Renal cortical epithelial cell (primary cell): ENCODE results near the gene MKLN1. TPM values are rescaled to one million over a fixed set of nuclear protein-coding genes. Genes with fewer than 3 reads are reported as not detected.
A peak's percentile ranks its signal among the peaks of the same experiment; 100 is the strongest.

Experiments used
- DNase-seq: peaks from one replicate; pipeline ENCODE4 v3.0.0-alpha.2; 2011; ENCODE audit warnings: low read depth
- total RNA-seq: library from RNA; depleted of rRNA; stranded (reverse); fragments of >200 nt; gene quantifications from 2 replicates; pipeline ENCODE4 v1.2.3, GENCODE V29; 2014

MKLN1 gene
- total RNA-seq, 1 donor from 2014 or later: 76.9 TPM

DNA sequence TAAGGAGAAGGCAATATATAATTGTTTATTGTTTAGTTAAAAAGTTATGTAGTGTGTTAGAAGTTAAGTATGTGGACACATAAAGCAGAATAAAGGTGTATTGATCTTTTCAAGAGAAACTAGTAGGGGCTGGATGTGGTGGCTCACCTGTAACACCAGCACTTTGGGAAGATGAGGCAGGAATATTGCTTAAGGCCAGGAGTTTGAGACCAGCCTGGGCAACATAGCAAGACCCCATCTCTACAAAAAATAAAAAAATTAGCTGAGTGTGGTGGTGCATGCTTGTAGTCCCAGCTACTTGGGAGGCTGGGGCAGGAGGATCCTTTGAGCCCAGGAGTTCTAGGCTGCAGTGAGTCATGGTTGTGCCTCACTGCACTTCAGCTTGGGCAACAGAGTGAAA lies 135.0 kb downstream of the MKLN1 start:
- peak; percentile 22 for DNase-seq

DNA sequence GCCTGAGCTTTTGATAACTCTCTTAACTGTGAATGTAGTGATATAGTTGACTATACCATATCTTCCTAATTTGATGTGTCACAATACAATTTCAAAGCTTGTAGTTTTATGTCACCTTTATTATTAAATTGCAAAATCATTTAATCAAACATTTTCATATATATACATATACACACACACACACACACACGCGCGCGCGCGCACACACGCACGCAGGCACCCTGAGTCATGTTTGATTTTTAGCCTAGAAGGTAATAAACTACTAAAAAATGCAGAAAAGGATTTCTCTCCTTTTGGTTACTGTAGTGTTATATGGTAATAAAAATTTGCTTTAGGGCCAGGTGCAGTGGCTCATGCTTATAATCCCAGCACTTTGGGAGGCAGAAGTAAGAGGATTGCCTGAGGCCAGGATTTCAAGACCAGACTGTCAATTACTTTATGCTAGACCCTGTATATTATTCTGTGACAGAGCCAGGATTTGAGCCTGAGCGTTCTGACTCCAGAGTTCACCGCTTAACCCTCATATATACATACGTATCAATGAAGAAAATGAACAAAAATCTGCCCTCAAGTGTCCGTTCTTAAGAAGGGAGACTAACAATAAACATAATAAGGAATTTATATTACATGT lies 139.2 kb downstream of the MKLN1 start:
- DNase-seq: no peak

DNA sequence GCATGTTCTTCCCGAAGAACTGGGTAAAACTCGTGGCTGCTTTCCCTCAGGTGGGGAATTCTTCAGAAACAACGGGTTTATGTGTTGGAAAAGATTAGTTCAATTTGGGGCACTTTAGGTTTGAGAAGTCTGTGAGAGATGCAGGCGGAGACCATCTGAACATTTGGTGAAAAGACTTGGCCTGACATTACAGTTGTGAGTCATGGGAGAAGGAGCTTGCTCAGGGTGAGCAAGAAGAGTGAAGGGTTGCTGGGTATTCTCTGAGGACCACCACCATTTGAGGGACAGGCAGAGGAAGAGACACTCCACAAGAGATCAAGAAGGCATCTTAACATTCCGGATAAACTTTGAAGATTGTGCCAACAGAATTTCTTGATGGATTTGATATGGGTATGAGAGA lies 140.1 kb downstream of the MKLN1 start:
- DNase-seq: no peak

DNA sequence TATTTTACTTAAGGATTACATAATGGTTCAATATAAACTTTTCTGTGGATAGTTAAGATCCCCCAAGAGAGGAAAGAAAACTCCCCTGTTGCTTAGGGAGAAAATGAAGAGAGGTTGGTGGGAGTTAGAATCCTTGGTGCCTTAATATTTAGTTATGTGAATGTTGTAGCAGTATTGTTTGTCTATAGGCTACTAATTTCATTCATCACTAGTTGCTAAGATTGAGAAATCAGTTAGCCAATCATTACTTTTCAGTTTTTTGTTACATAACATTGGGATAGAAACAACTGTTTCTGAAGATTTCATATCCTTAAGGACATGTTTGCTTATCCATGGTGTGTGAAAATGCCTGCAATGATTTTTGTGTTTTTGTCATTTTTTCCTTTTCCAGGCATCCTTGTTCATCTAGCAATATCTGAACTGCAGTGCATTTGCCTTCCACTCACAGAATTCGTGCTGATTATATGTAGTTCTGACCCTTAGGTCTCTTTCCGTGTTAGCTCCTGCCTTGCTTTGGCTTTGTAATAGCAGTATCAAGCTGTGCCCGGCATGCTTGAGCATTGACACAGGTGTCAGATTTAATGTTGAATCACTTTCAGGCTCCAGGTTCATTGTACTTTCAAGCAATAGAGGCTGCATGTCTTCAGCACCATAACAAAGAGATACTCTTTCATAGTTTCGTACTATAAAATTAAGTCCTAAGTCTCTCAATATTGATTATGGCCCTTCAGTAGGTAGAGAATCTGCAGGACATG lies 143.8 kb downstream of the MKLN1 start:
- no peak for DNase-seq

DNA sequence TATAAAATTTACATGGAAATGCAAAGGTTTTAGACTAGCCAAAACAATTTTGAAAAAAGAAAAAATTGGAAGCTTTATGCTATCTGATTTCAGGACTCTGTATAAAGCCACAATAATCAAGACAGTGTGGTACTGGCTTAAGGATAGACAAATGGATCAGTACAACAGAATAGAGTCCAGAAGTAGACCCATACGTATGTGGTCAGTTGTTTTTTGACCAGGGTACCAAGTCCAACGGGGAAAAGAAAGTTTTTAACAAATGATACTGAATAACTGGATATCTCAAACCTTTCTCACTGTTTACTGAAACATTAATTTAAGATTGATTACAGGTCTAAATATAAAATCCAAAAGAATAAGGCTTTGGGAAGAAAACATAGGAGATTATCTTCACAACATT lies 149.1 kb downstream of the MKLN1 start:
- no peak for DNase-seq

DNA sequence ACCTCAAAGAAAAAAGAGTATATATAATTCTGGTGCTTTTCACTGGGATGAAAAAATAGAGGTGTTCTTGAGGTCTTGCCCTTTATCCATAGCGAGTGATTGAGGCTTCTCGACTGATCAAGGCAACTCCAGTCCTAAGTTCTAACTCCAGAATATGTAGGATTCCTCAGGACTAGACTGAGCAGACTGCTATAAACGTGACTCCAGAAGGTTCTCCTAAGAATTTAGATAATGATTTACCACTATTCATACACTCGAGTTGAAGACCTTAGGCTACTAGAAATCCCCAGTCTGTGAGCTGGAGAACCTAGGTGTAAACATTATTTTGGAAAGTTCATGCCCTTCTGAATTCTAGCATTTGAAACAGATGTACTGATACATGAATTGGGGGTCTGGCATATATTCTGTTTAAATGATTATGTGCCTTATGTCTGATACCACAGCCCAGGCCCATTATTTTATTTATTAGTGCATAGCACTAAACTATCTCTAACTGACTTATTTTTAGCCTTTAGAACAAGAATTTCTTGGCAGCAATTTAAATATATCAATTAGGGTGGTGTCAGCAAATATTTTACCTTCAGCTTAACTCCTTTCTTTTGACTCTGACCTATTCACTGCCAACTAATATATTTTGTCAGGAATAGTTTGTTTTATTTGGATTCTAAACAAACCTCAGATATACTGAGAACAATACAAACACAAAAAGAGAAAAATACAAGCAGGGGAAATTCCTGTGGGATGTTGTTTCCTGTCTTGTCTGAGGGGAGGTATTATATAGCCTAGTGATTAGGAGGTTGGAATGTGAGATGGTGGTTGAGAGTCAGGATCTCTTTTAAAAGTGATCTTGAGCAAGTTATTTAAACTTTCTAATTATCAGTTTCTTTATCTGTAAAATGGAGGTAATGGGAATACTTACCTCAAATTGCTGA lies 153.0 kb downstream of the MKLN1 start:
- DNase-seq: peak; percentile 92

DNA sequence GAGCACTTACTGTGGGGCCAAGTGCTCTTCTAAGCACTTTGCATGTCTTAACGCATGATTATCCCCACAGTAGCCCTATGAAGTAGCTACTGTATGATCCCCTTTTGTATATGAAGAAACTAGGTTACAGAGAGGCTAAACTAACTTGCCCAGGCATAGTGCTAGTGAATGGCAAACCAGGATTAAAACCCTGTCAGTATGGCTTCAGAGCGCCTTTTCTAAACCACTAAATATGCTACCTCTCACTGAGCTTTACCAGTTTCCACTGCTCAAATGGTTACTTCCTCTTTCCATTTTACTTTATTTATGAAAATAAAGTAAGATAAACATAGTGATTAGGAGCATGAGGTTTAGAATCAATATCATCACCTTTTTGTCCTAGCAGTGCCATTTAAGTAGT lies 155.1 kb downstream of the MKLN1 start:
- no peak for DNase-seq

DNA sequence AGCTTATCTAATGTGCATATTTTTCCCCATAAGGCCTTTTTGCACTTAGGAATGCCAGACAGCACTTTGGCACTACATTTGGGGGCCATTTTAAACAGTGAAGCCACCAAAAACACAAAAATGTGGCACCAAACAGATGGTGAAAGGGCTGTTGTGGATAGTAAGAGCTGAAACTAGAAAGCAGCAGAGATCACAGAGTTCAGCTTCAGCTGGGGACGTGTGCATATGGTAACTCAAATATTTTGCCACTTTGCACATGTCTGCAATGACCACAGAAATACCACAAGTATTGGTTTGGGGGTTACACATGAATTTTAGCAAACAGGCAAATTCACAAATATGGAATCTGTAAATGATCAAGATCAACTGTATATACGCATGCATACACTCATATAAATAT lies 155.9 kb downstream of the MKLN1 start:
- no peak for DNase-seq

DNA sequence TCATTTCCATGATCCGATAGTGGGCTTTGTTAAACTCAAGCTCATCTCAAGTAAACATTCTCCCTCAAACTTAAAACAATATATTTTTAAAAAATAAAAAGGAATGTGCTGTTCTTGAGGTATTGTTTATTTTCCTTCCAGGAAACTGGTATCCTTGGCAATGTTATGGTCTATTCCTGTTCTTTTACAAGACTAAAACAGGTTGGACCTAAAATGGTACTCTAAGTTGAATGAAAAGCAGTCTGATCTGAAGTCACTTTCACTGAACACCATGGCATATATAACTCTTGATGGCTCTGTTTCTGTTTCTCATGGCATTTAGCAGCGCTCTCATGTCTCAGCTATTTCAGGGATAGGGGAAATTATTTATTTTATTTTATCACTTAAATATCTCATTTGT lies 158.7 kb downstream of the MKLN1 start:
- no peak for DNase-seq

DNA sequence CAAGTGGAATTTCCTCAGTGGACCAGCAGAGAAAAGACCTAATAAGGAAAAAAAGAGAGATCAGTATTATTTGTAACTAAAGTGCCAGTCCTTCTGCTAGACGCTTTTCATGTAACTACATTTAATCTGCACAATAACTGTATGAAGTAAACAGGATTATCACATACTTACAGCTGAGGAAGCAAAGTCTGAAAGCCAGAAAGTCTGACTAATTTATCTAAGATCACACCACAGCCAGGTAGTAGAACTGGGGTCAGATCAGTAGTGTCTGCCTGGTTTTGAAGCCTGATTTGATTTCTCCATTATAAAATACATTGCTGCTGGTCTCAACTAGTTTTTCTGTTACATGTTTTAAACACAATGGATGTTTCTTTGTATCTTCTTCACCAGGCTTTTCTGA lies 159.5 kb downstream of the MKLN1 start:
- no peak for DNase-seq

DNA sequence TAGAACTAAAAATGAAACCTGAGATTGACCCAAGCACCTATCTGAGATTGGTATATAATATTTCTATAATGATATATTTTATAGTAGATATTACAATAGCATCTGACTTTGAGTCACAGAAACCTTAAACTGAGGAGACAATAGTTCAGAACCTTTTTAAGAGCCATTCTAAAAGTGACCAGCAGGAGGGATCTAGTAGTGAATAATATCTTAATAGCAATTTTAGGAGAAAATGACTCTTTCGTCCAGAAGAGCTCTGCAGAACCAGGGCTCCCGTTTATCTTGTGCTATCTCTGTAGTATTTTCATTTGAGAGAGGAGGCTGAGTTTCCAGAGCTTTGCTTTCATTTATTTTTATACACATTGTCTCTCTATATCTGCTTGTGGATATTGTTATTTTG lies 160.7 kb downstream of the MKLN1 start:
- DNase-seq: no peak

DNA sequence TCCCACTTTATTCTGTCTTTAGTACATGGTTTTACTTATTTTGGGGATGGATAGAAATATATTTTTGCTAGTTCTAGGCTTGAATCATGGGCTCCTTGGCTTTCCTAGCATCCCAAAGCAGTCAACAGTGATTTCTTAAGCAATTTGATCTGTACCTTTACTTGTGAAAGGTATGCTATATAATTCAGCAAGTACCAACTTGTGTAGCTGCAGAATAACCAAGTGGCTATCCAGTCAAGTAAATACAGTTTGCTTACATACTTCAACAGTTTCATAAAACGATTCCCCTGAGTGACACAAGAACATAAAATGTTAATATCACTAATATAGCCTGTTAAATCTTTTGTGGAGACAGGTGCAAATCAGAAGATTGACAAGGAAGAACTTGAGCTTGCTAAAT lies 161.5 kb downstream of the MKLN1 start:
- no peak for DNase-seq

DNA sequence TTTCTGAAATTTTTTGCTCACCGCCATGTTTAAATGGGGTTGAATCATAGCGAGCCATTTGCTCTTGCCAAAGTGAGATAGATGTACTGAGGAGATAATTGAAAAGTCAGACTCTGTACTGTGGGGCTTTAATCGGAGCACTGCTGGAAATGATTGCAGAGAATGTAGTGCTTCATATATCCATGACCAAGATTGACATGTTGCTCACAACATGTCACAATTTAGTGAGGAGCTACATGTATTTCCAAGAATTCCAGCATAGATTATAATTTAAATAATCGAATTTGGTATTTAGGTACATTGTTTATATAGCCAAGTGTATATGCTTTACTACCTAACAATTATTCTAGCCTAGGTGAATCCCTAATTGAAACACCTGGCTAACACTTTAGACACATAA lies 162.2 kb downstream of the MKLN1 start:
- DNase-seq: no peak

DNA sequence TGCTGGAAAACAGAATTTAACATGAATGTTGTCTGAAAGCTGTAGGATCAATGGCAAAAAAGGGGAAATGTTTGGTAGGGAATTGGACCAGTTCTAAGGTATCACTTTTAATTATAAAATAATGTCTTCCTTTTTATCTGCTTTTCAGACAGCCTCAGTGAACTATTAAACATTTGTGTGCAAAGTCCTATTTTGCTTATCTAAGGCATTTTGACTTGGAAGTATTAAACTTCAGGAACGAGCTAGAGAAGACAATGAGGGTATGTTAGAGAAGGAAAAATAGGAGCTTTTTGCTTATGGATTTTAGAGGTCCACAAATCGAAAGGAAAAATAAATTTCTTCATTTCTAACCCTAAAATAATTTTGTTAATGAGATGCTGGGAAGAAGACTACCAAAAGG lies 165.4 kb downstream of the MKLN1 start:
- no peak for DNase-seq

DNA sequence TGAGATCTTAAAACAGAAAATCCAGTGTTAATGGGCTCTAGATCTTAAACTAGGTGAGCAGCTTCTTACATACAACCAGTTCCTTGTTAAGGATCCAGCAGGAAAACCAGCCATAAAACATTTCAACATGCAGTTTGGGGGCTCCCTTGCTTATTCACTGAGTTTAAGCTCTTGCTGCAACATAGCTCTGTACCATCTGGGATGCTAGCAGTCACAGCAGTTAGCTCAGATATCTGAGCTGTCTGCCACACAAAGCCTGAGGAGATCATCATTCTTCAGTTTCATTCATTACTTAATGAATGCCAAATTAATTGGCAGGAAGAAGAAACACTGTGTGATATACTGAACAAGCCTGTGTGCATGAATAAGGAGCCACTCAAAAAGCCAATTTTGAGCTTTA lies 165.9 kb downstream of the MKLN1 start:
- DNase-seq: no peak

DNA sequence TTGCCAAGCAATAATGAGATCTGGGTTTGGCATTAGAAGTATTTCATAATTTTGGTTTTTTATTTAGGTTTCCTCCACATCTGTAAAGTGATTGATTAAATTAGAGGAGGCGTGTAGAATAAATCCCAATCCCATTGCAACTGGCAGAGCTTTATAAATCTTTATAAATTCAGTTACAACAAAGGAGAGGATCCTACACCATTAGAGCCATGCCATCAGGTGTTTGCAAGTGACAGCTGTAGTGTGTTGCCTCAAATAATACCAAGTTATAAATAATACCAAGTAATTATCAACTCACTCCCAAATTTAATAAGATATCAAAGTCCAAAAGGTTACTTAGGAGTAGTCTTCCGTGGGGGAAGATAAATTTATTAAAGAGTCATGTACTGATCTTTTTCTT lies 166.5 kb downstream of the MKLN1 start:
- DNase-seq: no peak

DNA sequence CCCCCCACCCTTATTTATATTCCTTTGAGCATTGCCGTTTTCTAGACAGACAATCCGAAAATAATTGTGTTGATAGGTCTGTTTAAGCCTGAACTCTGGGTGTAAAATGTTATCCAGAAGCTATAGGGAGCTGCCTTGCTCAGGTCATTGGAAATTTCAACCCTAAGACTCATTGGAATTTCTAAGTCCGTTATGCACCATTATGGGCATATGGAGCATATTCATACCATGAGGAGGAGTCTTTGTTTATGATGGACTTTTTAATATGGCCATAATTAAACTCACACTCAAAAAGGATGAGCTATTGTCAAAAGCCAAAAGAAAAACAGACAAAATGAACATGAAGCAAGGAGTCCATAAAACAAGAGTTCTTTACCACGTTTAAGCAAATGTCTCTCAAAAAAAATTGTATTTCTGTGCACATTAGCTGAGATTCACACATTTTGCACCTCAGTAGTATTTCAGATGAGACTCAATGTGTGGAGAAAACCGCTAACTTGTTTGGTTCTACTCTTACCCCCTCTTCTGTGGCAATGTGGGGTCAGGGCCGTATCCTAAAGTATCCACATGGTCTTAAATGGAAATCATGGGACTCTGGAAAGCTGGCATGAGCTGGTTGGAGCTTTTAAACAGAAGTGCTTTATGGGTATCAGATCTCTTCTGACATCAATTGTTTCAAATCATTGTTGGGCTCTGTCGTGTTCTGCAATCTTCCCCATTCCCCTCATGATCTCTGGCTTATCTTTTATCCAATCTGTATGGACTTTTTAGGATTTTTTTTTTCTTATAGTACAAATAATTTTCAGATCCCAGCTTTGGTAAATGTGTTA lies 168.2 kb downstream of the MKLN1 start:
- no peak for DNase-seq

DNA sequence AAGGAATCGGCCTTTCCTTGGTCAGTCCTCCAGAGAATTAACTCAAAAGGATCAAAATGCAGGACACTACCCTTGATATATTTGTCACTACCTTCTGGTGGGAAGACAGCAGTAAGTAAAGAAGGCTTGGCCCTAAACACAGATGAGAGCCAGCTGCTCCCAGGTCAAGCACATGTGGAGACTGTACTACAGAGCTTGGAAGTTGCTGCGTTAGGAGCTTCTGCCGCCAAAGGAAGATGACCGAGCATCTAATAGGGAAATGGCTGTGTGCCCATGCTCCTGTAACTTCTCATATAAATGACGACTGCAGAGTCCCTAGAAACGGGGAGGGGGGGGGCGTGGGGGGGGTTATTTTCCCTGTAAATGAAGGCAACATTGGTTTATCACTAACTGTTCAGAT lies 169.8 kb downstream of the MKLN1 start:
- no peak for DNase-seq

DNA sequence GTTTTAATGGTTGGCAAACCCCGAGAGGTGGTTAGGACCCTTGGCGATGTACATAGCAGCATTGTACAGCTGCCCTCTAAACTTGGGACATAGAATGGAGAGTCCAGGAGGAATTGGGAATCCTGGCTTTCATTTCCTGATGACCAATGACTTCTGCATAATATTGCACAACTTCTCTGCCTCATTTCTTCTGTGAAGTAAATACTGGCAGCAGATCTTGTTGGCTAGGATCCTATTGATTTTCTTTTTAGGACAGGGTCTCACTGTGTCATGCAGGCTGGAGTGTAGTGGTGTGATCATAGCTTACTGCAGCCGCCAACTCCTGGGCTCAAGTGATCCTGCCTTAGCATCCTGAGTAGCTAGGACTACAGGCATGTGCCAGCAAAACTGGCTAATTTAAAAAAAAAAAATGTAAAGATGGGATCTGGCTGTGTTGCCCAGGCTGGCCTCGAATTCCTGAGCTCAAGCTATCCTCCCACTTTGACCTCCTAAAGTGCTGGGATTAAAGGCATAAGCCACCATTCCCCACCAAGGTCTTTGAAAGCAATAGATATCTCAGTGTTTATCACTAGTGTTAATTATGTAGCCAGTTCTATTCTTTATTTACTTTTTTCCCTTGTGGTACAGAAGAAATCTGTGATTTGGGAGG lies 170.7 kb downstream of the MKLN1 start:
- DNase-seq: peak; percentile 13

DNA sequence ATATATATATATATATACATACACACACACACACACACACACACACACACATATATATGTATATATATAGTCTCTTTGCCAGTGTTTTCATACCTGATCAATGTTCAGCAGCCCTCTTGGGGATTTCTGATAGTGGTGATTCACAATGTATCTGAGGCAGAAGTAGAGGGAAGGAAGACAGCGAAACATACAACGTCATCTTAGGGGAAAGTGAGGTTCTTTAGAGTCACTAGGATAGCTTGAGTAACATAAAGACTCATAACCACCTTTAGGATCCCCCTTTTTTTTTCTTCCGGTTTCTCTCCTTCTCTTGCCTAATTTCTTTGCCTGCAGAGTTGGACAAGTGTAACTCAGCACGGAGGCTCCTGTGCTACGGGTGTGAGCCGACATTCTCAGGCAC lies 172.1 kb downstream of the MKLN1 start:
- no peak for DNase-seq

DNA sequence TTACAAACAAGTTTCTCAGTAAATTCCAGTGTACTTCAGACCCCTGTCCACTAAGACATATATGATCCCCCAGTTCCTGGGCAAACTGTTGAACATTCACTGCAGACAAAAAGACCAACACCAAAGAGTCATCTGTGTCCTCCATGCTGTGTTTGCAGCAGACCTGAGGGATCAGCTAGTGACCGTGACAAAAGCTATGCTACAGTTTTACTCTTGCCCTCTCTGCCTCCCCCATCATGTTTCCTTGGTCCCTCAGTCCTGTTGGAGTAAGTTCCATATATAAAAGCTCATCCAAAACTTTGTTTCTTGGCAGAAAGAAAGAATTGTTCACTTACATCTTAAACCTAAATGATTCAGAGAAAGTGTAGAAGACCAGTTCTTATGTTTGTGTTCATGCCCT lies 172.7 kb downstream of the MKLN1 start:
- DNase-seq: no peak
